ENCODE measurements around the gene PARD3B.

GRCh38 chr2:205107810-205108209, 562.5 kb downstream of the PARD3B start:
- TF ChIP-seq BRCA1 (CRISPR knock-in tag; IDR thresholded peaks at IDR 0.05) (no peak), POLR2G (IDR thresholded peaks at IDR 0.05; ENCODE audit: low read depth, low read length) (no peak), RBM22 (optimal IDR thresholded peaks at IDR 0.05; ENCODE audit: low read length) (no peak), NCOA2 (CRISPR knock-in tag; IDR thresholded peaks at IDR 0.05) (no peak), PHB2 (IDR thresholded peaks at IDR 0.05; ENCODE audit: partially characterized antibody) (no peak), ZNF572 (CRISPR knock-in tag; IDR thresholded peaks at IDR 0.05) (no peak), LCORL (IDR thresholded peaks at IDR 0.05) (no peak), LCORL (CRISPR knock-in tag; IDR thresholded peaks at IDR 0.05) (no peak), ZNF547 (CRISPR knock-in tag; IDR thresholded peaks at IDR 0.05) (no peak)
- TF ChIP-seq, protein P1, sequence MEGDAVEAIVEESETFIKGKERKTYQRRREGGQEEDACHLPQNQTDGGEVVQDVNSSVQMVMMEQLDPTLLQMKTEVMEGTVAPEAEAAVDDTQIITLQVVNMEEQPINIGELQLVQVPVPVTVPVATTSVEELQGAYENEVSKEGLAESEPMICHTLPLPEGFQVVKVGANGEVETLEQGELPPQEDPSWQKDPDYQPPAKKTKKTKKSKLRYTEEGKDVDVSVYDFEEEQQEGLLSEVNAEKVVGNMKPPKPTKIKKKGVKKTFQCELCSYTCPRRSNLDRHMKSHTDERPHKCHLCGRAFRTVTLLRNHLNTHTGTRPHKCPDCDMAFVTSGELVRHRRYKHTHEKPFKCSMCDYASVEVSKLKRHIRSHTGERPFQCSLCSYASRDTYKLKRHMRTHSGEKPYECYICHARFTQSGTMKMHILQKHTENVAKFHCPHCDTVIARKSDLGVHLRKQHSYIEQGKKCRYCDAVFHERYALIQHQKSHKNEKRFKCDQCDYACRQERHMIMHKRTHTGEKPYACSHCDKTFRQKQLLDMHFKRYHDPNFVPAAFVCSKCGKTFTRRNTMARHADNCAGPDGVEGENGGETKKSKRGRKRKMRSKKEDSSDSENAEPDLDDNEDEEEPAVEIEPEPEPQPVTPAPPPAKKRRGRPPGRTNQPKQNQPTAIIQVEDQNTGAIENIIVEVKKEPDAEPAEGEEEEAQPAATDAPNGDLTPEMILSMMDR (CRISPR knock-in tag; IDR thresholded peaks at IDR 0.05) = no peak
- TF ChIP-seq, protein P2, sequence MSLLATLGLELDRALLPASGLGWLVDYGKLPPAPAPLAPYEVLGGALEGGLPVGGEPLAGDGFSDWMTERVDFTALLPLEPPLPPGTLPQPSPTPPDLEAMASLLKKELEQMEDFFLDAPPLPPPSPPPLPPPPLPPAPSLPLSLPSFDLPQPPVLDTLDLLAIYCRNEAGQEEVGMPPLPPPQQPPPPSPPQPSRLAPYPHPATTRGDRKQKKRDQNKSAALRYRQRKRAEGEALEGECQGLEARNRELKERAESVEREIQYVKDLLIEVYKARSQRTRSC (CRISPR knock-in tag; IDR thresholded peaks at IDR 0.05; ENCODE audit: low read depth) = no peak
- TF ChIP-seq, protein P3, sequence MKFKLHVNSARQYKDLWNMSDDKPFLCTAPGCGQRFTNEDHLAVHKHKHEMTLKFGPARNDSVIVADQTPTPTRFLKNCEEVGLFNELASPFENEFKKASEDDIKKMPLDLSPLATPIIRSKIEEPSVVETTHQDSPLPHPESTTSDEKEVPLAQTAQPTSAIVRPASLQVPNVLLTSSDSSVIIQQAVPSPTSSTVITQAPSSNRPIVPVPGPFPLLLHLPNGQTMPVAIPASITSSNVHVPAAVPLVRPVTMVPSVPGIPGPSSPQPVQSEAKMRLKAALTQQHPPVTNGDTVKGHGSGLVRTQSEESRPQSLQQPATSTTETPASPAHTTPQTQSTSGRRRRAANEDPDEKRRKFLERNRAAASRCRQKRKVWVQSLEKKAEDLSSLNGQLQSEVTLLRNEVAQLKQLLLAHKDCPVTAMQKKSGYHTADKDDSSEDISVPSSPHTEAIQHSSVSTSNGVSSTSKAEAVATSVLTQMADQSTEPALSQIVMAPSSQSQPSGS (CRISPR knock-in tag; IDR thresholded peaks at IDR 0.05) = no peak
- TF ChIP-seq, protein P4, sequence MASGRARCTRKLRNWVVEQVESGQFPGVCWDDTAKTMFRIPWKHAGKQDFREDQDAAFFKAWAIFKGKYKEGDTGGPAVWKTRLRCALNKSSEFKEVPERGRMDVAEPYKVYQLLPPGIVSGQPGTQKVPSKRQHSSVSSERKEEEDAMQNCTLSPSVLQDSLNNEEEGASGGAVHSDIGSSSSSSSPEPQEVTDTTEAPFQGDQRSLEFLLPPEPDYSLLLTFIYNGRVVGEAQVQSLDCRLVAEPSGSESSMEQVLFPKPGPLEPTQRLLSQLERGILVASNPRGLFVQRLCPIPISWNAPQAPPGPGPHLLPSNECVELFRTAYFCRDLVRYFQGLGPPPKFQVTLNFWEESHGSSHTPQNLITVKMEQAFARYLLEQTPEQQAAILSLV (CRISPR knock-in tag; IDR thresholded peaks at IDR 0.05; ENCODE audit: borderline replicate concordance) = no peak

All from HepG2 (cell line).